ENCODE data around the gene ZNF84.

DNA sequence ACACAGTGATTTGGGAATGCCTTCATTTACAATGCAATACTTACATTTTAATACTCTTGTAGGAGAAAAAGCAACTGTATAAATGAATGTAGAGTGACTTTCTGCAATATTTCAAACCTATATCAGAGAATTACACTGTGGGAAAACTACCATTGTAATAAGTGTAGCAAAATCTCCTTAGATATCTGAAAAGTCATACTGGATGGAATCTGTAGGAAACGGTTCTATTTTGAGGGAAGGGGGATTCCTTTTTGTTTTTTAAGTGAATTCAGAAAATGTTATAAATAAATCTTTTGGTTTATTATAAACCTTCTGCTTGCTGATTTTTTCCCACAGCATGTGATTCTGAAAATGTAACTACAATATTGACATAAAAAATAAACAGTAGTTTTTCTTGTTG lies 69.8 kb downstream of the ZNF84 start:
- TF ChIP-seq, protein P1, sequence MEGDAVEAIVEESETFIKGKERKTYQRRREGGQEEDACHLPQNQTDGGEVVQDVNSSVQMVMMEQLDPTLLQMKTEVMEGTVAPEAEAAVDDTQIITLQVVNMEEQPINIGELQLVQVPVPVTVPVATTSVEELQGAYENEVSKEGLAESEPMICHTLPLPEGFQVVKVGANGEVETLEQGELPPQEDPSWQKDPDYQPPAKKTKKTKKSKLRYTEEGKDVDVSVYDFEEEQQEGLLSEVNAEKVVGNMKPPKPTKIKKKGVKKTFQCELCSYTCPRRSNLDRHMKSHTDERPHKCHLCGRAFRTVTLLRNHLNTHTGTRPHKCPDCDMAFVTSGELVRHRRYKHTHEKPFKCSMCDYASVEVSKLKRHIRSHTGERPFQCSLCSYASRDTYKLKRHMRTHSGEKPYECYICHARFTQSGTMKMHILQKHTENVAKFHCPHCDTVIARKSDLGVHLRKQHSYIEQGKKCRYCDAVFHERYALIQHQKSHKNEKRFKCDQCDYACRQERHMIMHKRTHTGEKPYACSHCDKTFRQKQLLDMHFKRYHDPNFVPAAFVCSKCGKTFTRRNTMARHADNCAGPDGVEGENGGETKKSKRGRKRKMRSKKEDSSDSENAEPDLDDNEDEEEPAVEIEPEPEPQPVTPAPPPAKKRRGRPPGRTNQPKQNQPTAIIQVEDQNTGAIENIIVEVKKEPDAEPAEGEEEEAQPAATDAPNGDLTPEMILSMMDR (IDR thresholded peaks at IDR 0.05): no peak
- TF ChIP-seq POLR2A (IDR thresholded peaks at IDR 0.05): no peak

Data from lower leg skin (tissue), 3 donors.